AG04449 (cell line): ENCODE measurements around the gene PCGF3.

Source experiments
- CTCF ChIA-PET: fragments of 350-600 bp; formaldehyde crosslinking; extraction: SDS; loops from one replicate; lab custom pipeline; 2021; ENCODE audit warnings: antibody characterized with exemption; lab: Yijun Ruan, JAX
- POLR2A ChIA-PET: fragments of 400-600, 350-600 bp; formaldehyde crosslinking; extraction: SDS; loops from one replicate; lab custom pipeline; 2020; ENCODE audit warnings: antibody characterized with exemption, inconsistent platforms; lab: Yijun Ruan, JAX
- DNase-seq: peaks from one replicate; pipeline ENCODE4 v3.0.0-alpha.2; 2010; ENCODE audit warnings: low read depth, low spot score
- H3K4me3 ChIP-seq: 2 replicates; pipeline ENCODE4 v1.5.1; 2011; ENCODE audit warnings: low read depth, mild to moderate bottlenecking, control low read depth, low read length
- CTCF ChIP-seq: IDR thresholded peaks from one replicate; pipeline ENCODE4 v1.5.1; 2011; ENCODE audit warnings: mild to moderate bottlenecking, moderate library complexity, low read length, control low read depth, inconsistent platforms; ENCODE audit not compliant: insufficient read depth; ENCODE audit errors: missing control alignments

Gene PCGF3

DNA sequence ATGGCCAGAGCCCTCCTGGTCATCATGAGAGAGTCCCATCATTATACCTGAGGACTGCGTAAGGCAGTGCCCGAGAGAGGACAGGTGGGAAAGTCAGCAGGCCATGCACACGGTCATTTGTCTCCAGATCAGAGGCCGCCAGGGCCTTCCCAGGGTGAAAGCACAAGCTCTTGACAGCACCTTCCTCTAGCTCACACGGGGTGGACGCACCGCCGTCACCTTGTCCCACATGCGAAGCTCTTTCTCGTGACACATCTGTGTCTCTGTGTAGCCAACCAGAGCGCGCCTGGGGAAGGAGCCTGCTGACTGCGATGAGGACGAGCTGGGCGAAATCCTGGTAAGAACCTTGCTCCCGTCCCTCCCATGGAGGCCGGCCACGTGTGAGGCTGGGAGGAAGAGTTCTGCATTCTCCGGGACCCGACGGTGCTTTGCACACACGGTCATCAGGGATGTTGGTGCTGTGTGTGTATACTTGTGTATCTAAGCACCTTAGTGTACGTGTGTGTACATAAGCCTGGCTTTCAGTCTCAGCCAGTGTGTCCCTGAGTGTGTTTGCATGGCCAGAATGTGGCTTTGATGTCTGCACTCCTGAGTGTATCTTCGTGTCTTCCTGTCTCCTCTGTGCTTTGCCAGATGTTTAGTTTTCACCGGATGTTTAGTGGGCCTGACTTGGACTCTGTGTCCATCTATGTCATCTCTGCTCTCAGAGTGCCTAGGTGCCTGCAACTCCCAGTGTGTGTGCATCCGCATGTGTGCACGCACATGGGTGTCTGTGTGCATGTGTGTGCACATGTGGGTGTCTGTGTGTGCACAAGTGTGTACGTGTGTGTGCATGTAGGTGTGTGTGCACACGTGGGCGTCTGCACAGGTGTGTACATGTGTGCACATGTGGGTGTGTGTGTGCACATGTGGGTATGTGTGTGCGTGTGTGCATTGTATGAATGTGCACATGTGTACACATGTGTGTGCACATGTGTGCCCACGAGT, 46.7 kb upstream of the PCGF3 start:
- CTCF ChIA-PET = no interaction called here
- POLR2A ChIA-PET = no interaction called here
- DNase-seq = no peak

GRCh38 chr4:659851-660250, 45.8 kb upstream of the PCGF3 start:
- no peak for DNase-seq
- ChIA-PET POLR2A (no interaction called here), CTCF (no interaction called here)
- no peak for TF ChIP-seq CTCF
- H3K4me3 ChIP-seq = no peak overlapping the region

More for the DNA sequence above, 46.7 kb upstream of the PCGF3 start:
- TF ChIP-seq CTCF = no peak
- no peak overlapping the region for H3K4me3 ChIP-seq

GRCh38 chr4:660401-660800, 45.2 kb upstream of the PCGF3 start:
- no peak for TF ChIP-seq CTCF
- no peak overlapping the region for H3K4me3 ChIP-seq
- no peak for DNase-seq
- POLR2A ChIA-PET = no interaction called here
- CTCF ChIA-PET = no interaction called here

DNA sequence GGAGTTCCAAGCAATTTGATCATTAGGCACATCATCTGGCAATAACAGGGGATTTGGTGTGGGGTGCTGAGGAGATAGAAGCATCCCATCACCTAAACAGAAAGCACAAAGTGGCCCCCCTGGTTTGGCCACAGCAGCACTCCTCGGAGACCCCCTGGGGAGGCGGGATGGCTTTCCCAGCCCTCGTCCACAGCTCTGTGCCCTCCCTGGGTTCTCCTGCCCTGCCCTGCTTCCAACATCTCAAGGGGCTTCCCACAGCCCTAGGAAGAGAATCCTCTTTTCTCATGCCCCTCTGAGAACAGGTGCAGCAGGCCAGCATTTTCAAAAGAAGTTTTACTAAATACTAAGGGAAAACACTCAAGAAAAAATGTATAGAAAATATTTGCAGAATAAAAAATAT, 44.4 kb upstream of the PCGF3 start:
- POLR2A ChIA-PET = no interaction called here
- CTCF ChIA-PET = no interaction called here
- TF ChIP-seq CTCF = no peak
- no peak for DNase-seq
- H3K4me3 ChIP-seq = no peak overlapping the region

DNA sequence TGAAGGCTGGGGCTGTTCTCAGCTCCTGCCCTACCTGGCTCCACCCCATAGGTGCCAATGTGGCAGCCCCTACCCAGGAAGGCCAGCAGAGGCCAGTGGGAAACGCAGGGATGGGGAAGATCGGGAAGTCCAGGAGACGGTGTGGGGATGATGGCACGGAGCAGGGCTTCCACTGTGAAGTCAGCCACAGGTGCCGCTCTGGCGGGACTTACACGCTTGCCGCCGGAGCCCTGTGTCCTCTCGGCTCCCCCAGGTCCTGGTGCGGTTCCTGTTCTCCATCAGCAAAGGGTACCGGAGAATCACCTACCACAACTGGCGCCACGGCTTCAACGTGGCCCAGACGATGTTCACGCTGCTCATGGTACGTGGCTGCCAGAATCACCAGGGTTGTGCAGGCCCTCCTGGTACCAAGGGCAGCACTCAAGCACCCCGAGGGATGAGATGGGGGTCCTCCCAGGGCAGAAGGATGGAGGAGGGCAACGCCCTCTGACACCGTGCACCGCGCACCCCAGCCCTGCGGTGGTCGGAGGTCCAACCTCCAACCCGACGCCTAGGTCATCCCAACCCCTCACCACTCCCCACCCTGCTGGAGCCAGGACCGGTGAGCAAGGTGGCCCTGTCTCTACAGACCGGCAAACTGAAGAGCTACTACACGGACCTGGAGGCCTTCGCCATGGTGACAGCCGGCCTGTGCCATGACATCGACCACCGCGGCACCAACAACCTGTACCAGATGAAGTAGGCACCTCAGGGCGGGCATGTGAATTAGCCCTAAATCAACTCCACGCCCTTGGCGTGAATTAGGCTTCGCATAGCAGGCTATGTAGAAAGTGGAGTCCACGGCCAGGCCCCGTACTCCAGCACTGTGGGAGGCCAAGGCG, 43.5 kb upstream of the PCGF3 start:
- CTCF ChIA-PET = interaction anchor here (1.3 kb wide), 1 partner anchor 12 kb away, joined by 6 read pairs; the partner anchor contains the start of genes ATP5ME and MYL5
- TF ChIP-seq CTCF = no peak
- POLR2A ChIA-PET = no interaction called here
- no peak for DNase-seq
- no peak overlapping the region for H3K4me3 ChIP-seq

DNA sequence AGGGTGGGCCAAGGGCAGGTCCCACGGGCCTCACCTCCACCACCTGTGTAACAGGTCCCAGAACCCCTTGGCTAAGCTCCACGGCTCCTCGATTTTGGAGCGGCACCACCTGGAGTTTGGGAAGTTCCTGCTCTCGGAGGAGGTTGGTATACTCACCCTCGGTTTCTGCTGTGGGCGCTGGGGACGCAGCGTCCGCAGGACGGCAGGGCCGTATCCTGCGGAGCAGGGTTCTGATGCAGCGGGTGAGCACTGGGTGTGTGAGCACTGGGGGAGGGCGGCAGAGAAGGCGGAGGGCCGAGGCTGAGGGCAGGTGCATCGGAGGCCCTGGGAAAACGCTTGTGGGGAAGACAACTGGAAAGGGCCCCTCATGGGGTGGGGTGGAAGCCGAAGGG, 42.6 kb upstream of the PCGF3 start:
- H3K4me3 ChIP-seq = no peak overlapping the region; the same call in 1 of the 2 replicates
- CTCF ChIA-PET = interaction anchor here (1.3 kb wide), 1 partner anchor 11 kb away, joined by 6 read pairs; the partner anchor contains the start of genes ATP5ME and MYL5
- POLR2A ChIA-PET = no interaction called here
- no peak for TF ChIP-seq CTCF
- no peak for DNase-seq
